Skin of body (tissue), 2 donors: ENCODE results near the gene HSPB8. TPM values are rescaled to one million over a fixed set of nuclear protein-coding genes. Genes with fewer than 3 reads are reported as not detected.

Experiments
- DNase-seq: peaks from one replicate; lab custom pipeline; 2025; lab: John Stamatoyannopoulos, UW
- total RNA-seq: library from RNA; depleted of rRNA; stranded (reverse); fragments of >200 nt; gene quantifications from one replicate; pipeline ENCODE4 v1.2.3, GENCODE V29; 2014

HSPB8 gene
- 26.8 TPM for total RNA-seq

- peak; percentile 37 for DNase-seq
Measured at GRCh38 chr12:119178544-119179334, at the start of gene HSPB8. Gene HSPB8, plus strand, starts transcription at chr12:119178931. Its CDS starts 382 bp downstream, at chr12:119179313.

- DNase-seq = no peak
Measured at GRCh38 chr12:119129827-119130434, 48.8 kb upstream of the HSPB8 start.

- no peak for DNase-seq
Measured at GRCh38 chr12:119130523-119130922, 48.2 kb upstream of the HSPB8 start.

GRCh38 chr12:119134284-119135072 lies 44.3 kb upstream of the HSPB8 start:
- no peak for DNase-seq

GRCh38 chr12:119136811-119137410 lies 41.8 kb upstream of the HSPB8 start:
- no peak for DNase-seq

GRCh38 chr12:119139448-119139847 lies 39.3 kb upstream of the HSPB8 start:
- DNase-seq = no peak

- no peak for DNase-seq
Measured at GRCh38 chr12:119145367-119145766, 33.4 kb upstream of the HSPB8 start.

GRCh38 chr12:119147847-119148448 lies 30.8 kb upstream of the HSPB8 start:
- no peak for DNase-seq

GRCh38 chr12:119149270-119149669 lies 29.5 kb upstream of the HSPB8 start:
- no peak for DNase-seq

- no peak for DNase-seq
Measured at GRCh38 chr12:119151445-119152026, 27.2 kb upstream of the HSPB8 start.

GRCh38 chr12:119153477-119154434 lies 25.0 kb upstream of the HSPB8 start:
- DNase-seq = no peak

- DNase-seq = no peak
Measured at GRCh38 chr12:119154435-119154818, 24.3 kb upstream of the HSPB8 start.

- DNase-seq = no peak
Measured at GRCh38 chr12:119156401-119157044, 22.2 kb upstream of the HSPB8 start.

GRCh38 chr12:119157528-119157927 lies 21.2 kb upstream of the HSPB8 start:
- DNase-seq = no peak

GRCh38 chr12:119157978-119158377 lies 20.8 kb upstream of the HSPB8 start:
- no peak for DNase-seq

- no peak for DNase-seq
Measured at GRCh38 chr12:119158402-119158801, 20.3 kb upstream of the HSPB8 start.

- DNase-seq = no peak
Measured at GRCh38 chr12:119159844-119160243, 18.9 kb upstream of the HSPB8 start.

GRCh38 chr12:119167902-119168301 lies 10.8 kb upstream of the HSPB8 start:
- DNase-seq = no peak

GRCh38 chr12:119168721-119169120 lies 10.0 kb upstream of the HSPB8 start:
- DNase-seq = no peak
